Pancreas (tissue), 10 donors: ENCODE data around the gene CD96. TPM values are rescaled to one million over a fixed set of nuclear protein-coding genes. Genes with fewer than 3 reads are reported as not detected.
"Not testable (repeated sequence)": the region's sequence is repeated elsewhere in the genome, so short reads cannot be mapped to it uniquely, and the experiment has no call there.

Experiments
- ATAC-seq, 4 donors: fragments of 200-7000 bp; cut with Tn5 transposase; one replicate each; pipeline versions ENCODE4 v1.8.0 to v1.9.1; 2020; ENCODE audit warnings: mild to moderate bottlenecking in 4 of 4, moderate library complexity in 4 of 4
- DNase-seq, 6 donors: peaks; one replicate each; pipeline ENCODE4 v3.0.0-alpha.2; 2020
- FAIRE-seq: peaks from 2 replicates; lab custom pipeline; 2012; peaks lifted over from hg19 to GRCh38; lab: Jason Lieb, UNC
- H3K27ac ChIP-seq, 4 donors: fragments of 200-600 bp; sonication (generic); 1 replicate in 3 of 4; 2 replicates in 1 of 4; pipeline versions ENCODE4 v1.5.0 to v1.8.0; 2020
- H3K27me3 ChIP-seq, 4 donors: fragments of 200-600 bp; one replicate each; pipeline ENCODE4 v1.8.0; 2021
- H3K36me3 ChIP-seq, 3 donors: fragments of 200-600 bp; sonication (generic) in 1 of 3; one replicate each; pipeline versions ENCODE4 v1.5.0 to v1.8.0; 2020 to 2021
- H3K4me1 ChIP-seq, 3 donors: fragments of 200-600 bp; one replicate each; pipeline ENCODE4 v1.8.0; 2021
- H3K4me3 ChIP-seq, 4 donors: fragments of 200-600 bp; sonication (generic) in 2 of 4; one replicate each; pipeline versions ENCODE4 v1.5.0 to v1.8.0; 2020 to 2021
- H3K9me3 ChIP-seq, 4 donors: fragments of 200-600 bp; one replicate each; pipeline ENCODE4 v1.8.0; 2021
- WGBS, 2 donors: extraction: QIAGEN DNeasy Blood & Tissue Kit; methylation state at CpG; one replicate each; pipeline ENCODE4 v1.1.7; 2013; 5-methylcytosine and 5-hydroxymethylcytosine counted together
- intact Hi-C, 3 donors: fragments of 100-400 bp; cut with DNase I; formaldehyde crosslinking; loops; one replicate each; pipeline versions ENCODE4 v1.11.1 to v1.14.2; 2022
- polyA plus RNA-seq, 2 donors: library from polyadenylated mRNA; stranded (reverse); fragments of 200-250 nt; gene quantifications; one replicate each; pipeline ENCODE4 v1.2.3, GENCODE V29; 2013
- total RNA-seq, 6 donors: library from RNA; stranded (reverse); fragmentation: NEBNext Ultra II Directional in 4 of 6; extraction: Animal tissue kit (Norgen Biotek cat#: 25700) in 4 of 6; gene quantifications; one replicate each; pipeline versions ENCODE4 v1.2.1 to v1.2.4, GENCODE V29; 2021 to 2023
- TF ChIP-seq, protein P1 (sequence below), 4 donors: fragments of 200-600 bp; sonication (generic) in 3 of 4; IDR thresholded peaks; one replicate each; pipeline versions ENCODE4 v1.5.0 to v1.8.0; 2021; ENCODE audit warnings: antibody characterized with exemption in 4 of 4
- donor health status: healthy with polysubstance abuse.
- donor health status: DM: no; HTN: no; CAD: no; lungs with moderate emphysema.
- donor health status: DM: no; HTN: no; CAD: no.
- donor health status: control.
- donor health status: control.
- donor health status: Bipolar disorder and iron deficiency.
- donor health status: DM: yes; HTN: yes; CAD: no.
- donor health status: DM: no; HTN: no; CAD: no.
- donor health status: DM: no; HTN: no; CAD: no.
- donor health status: DM: yes; HTN: yes; CAD: no.

The CD96 gene
- total and polyA plus RNA-seq, 8 donors, result 0.12 to 1.9 (median 0.47) TPM

DNA sequence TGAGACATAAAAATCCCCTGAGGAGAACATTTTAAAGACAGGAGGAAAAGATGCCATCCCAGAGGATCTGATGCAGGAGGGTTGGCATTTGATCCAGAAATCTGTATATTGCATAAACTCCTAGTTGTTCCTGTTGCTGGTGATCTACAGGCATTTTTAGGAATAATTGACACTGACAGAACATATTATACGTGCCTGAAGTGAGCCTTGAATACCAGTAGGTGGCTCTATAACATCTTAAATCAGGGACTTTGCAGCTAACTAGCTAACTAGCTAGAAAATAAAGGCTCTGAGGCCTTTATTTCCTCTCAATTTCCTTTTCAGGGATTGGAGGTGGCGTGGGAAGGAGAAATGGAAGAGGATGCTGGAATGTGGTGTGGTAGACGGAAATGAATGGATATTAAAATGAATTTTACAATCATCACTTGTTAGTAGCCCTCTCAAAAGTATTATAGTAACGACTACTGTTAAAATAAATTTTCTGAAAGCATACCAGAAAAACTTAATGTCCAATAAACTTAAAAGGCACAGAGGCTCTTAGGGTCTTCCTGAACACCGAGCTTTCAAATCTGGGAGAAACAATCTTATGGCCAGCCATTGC, 127.0 kb downstream of the CD96 start:
- DNase-seq (no peak), ATAC-seq (peak; percentile 68 to 93 (median 90)), FAIRE-seq (peak; percentile 72)
- intact Hi-C loops, result no loop called here
- no peaks in the 10 kb centered on the region for H3K9me3 ChIP-seq
- H3K4me1 ChIP-seq, result no peaks in the 10 kb centered on the region
- no peak overlapping the region for H3K4me3 ChIP-seq
- H3K36me3 ChIP-seq, result no peaks in the 10 kb centered on the region
- no peak overlapping the region for H3K27ac ChIP-seq
- TF ChIP-seq, protein P1, sequence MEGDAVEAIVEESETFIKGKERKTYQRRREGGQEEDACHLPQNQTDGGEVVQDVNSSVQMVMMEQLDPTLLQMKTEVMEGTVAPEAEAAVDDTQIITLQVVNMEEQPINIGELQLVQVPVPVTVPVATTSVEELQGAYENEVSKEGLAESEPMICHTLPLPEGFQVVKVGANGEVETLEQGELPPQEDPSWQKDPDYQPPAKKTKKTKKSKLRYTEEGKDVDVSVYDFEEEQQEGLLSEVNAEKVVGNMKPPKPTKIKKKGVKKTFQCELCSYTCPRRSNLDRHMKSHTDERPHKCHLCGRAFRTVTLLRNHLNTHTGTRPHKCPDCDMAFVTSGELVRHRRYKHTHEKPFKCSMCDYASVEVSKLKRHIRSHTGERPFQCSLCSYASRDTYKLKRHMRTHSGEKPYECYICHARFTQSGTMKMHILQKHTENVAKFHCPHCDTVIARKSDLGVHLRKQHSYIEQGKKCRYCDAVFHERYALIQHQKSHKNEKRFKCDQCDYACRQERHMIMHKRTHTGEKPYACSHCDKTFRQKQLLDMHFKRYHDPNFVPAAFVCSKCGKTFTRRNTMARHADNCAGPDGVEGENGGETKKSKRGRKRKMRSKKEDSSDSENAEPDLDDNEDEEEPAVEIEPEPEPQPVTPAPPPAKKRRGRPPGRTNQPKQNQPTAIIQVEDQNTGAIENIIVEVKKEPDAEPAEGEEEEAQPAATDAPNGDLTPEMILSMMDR (IDR thresholded peaks at IDR 0.05), result peak in 3 of 4 donors; percentile 58 to 67 (median 58)
- no peaks in the 10 kb centered on the region for H3K27me3 ChIP-seq
- WGBS, 2 donors, result 27 to 29% methylated on average over 5 of the region's 5 CpGs

DNA sequence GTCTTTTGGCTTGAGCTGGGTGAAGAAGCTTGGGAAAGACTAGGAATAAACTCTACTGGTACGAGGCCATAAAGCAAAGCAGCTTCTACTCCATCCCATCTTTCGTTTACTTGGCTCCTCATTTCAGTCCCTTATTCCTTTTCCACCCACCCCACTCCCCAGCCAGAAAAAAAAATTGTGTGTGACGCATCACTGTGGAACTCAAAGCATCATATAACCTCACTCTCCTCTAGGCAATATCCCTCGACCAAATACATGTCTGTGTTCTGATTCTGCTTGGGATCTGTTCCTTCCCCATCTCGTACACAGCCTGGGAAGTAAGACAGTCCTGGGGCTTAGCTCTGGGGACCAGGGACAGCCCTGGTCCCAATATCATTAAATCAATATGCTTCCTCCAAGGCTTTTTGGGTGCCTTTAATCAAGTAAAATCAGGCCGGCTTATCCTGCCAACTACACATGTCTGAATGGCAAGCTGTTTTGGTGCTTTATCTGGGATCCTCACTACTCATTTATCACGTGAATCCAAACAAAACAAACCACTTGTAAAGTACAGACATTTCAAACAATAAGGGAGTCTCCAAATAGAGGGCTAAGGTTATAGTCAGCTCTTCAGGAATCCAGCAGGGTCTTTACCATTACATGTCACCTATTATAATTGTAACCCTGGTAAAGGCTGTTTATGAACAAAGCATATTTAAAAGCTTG, 128.1 kb downstream of the CD96 start:
- 69 to 71% methylated on average over 7 of the region's 7 CpGs for WGBS, 2 donors
- DNase-seq (no peak), FAIRE-seq (no peak), ATAC-seq (no peak)
- Histone ChIP-seq H3K36me3 (no peaks in the 10 kb centered on the region), H3K4me1 (peaks cover 0 to under 1% (median 0%) of the 10 kb centered on the region in 3 donors), H3K27me3 (no peaks in the 10 kb centered on the region), H3K9me3 (no peaks in the 10 kb centered on the region), H3K27ac (no peak overlapping the region), H3K4me3 (no peak overlapping the region)
- TF ChIP-seq, protein P1 (IDR thresholded peaks at IDR 0.05), result no peak
- intact Hi-C loops, result no loop called here

DNA sequence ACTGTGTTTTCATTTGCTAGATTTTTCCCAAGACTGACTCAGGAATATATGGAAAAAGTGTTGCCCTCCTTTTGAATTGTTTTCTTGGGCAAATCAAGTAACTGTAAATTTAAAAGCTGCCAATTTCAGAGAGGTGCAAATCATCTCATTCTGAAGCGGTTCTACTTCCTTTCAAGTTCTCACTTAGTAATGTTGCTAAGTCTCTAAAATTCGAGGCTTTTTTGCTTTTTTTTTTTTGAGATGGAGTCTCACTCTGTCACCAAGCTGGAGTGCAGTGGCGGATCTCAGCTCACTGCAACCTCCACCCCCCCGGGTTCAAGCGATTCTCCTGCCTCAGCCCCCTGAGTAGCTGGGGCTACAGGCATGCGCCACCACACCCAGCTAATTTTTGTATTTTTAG, 130.5 kb downstream of the CD96 start:
- 70 to 84% methylated on average over 6 of the region's 6 CpGs for WGBS, 2 donors
- H3K9me3 ChIP-seq, H3K4me3 ChIP-seq, H3K36me3 ChIP-seq, ATAC-seq, intact Hi-C loops, DNase-seq, H3K27ac ChIP-seq, FAIRE-seq, H3K27me3 ChIP-seq, H3K4me1 ChIP-seq: not testable (repeated sequence)

DNA sequence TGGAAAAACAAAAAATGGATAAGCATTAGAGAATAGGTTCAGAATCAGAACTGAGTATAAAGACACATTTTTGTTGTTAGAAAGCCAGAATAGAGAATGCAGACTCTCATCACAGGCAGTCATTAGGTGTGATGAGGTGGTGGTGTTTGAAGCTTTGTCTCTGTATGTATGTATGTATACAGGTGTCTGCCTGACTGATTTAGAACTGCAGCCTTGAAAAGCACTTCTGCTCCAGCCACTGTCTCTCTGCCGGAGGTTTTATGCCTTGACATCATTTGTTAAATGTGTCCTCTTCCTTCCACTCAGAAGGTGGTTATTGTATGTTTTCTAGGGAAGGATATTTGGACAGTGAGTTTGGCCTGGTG, 133.8 kb downstream of the CD96 start:
- Histone ChIP-seq H3K36me3 (no peaks in the 10 kb centered on the region), H3K27ac (no peak overlapping the region), H3K9me3 (no peaks in the 10 kb centered on the region), H3K4me3 (peak overlapping the region in 1 of 4 donors; percentile 0), H3K27me3 (no peaks in the 10 kb centered on the region), H3K4me1 (peaks cover 0 to 8% (median 0%) of the 10 kb centered on the region in 3 donors)
- TF ChIP-seq, protein P1 (IDR thresholded peaks at IDR 0.05), result no peak
- ATAC-seq (no peak), FAIRE-seq (no peak), DNase-seq (no peak)
- intact Hi-C loops, result no loop called here
- WGBS, 2 donors, result 31 to 46% methylated on average over 1 of the region's 1 CpG

DNA sequence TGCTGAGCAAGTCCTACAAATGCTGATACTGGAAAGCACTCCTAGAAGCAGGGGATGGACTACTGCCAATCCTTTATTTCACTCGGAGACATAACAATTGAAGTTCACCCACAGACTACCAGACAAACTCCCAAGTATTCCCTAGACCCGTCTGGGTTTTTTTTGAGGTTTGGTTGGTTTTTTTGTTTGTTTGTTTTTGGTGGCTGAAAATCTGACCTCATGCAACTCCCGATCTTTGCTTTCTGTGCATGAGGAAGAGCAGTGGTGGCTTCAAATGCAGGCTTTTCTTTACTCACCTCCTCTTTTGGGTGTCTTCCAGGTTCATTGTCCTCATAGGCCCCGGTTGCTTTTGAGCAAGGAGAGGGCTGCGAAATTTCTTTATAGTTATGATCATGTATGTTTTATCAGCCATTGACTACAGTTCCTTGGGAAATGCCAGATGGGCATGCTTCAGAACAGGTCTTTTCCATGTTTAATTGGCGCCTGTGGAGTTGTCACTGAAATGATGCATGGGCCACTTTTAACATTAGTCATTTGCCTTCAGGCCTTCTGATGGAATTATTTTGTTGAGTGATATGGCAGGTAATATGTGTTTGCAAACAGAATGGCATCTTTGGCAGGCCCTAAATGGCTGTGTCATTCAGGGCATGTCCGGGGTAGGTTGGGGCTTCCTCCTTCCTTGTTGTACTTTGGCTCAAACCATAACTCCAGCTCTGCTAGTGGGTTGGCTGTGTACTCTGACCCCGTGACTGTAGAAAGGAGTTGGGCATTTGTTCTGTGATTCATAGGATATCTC, 134.4 kb downstream of the CD96 start:
- no peak for FAIRE-seq
- no peak overlapping the region for H3K27ac ChIP-seq
- 42 to 52% methylated on average over 8 of the region's 8 CpGs for WGBS, 2 donors

More for the DNA sequence above, 134.4 kb downstream of the CD96 start:
- Histone ChIP-seq H3K9me3 (no peaks in the 10 kb centered on the region), H3K36me3 (no peaks in the 10 kb centered on the region), H3K27me3 (no peaks in the 10 kb centered on the region), H3K4me1 (peaks cover 0 to 8% (median 0%) of the 10 kb centered on the region in 3 donors), H3K4me3 (peak overlapping the region in 1 of 4 donors; percentile 0)
- intact Hi-C loops, result no loop called here
- TF ChIP-seq, protein P1 (IDR thresholded peaks at IDR 0.05), result no peak
- ATAC-seq, result peak in 1 of 4 donors; percentile 24
- DNase-seq, result peak in 1 of 6 donors; percentile 22
